GM12878 (cell line): ENCODE results near the gene ATP5PO. TPM values are rescaled to one million over a fixed set of nuclear protein-coding genes. Genes with fewer than 3 reads are reported as not detected.

Experiments
- BRCA1 ChIP-seq: IDR thresholded peaks from 2 replicates; pipeline ENCODE4 v1.6.1; 2011; ENCODE audit warnings: low read depth, low read length, improper control_type of control experiment
- CHD1 ChIP-seq: IDR thresholded peaks from 2 replicates; pipeline ENCODE4 v1.6.1; 2012; ENCODE audit warnings: low read depth, low read length, improper control_type of control experiment
- CHD4 ChIP-seq: fragments of 200-600 bp; sonication (generic); IDR thresholded peaks from 2 replicates; pipeline ENCODE4 v1.6.1; 2016; ENCODE audit warnings: mild to moderate bottlenecking
- EP300 ChIP-seq, 2 experiments: fragments of 150-350 bp in 1 of 2; IDR thresholded peaks; 2 replicates each; pipeline ENCODE4 v1.6.1; 2011 to 2012; ENCODE audit warnings: low read depth in 2 of 2, low read length in 2 of 2, borderline replicate concordance in 1 of 2, improper control_type of control experiment in 1 of 2, inconsistent platforms in 1 of 2; ENCODE audit not compliant: control insufficient read depth in 1 of 2
- ESRRA ChIP-seq: IDR thresholded peaks from 2 replicates; pipeline ENCODE4 v1.6.1; 2012; ENCODE audit warnings: mild to moderate bottlenecking, low read length, improper control_type of control experiment
- EZH2 ChIP-seq: IDR thresholded peaks from 2 replicates; pipeline ENCODE4 v1.6.1; 2012; ENCODE audit warnings: low read depth, mild to moderate bottlenecking, control low read depth, inconsistent platforms, low read length, borderline replicate concordance; ENCODE audit not compliant: control insufficient read depth
- FOS ChIP-seq: IDR thresholded peaks from 3 replicates; pipeline ENCODE4 v1.6.1; 2011; ENCODE audit warnings: borderline replicate concordance; ENCODE audit not compliant: insufficient read length; ENCODE audit errors: extremely low read depth
- FOXM1 ChIP-seq: IDR thresholded peaks from 2 replicates; pipeline ENCODE4 v1.6.1; 2012; ENCODE audit warnings: low read depth, mild to moderate bottlenecking, inconsistent platforms, low read length, moderate library complexity
- HCFC1 ChIP-seq: fragments of 150-350 bp; IDR thresholded peaks from 2 replicates; pipeline ENCODE4 v1.6.1; 2014; ENCODE audit warnings: low read length
- HDAC2 ChIP-seq: fragments of 200-600 bp; sonication (generic); IDR thresholded peaks from 2 replicates; pipeline ENCODE4 v1.6.1; 2017
- IKZF2 ChIP-seq, 2 experiments: fragments of 450-650 bp; IDR thresholded peaks; 2 replicates each; pipeline ENCODE4 v1.6.1; 2017; ENCODE audit warnings: mild to moderate bottlenecking in 2 of 2, moderate library complexity in 2 of 2
- PML ChIP-seq: IDR thresholded peaks from 2 replicates; pipeline ENCODE4 v1.6.1; 2012; ENCODE audit warnings: low read length, inconsistent platforms
- POLR2AphosphoS5 ChIP-seq: IDR thresholded peaks from 2 replicates; pipeline ENCODE4 v1.6.1; 2011; ENCODE audit warnings: mild to moderate bottlenecking, low read length, inconsistent platforms
- SIX5 ChIP-seq: IDR thresholded peaks from 2 replicates; pipeline ENCODE4 v1.6.1; 2011; ENCODE audit warnings: mild to moderate bottlenecking, low read depth, low read length, moderate library complexity; ENCODE audit not compliant: severe bottlenecking
- SMARCA5 ChIP-seq: fragments of 450-650 bp; IDR thresholded peaks from 2 replicates; pipeline ENCODE4 v1.6.1; 2017; ENCODE audit warnings: mild to moderate bottlenecking
- SREBF2 ChIP-seq: IDR thresholded peaks from 2 replicates; pipeline ENCODE4 v1.6.1; 2012; ENCODE audit warnings: mild to moderate bottlenecking, low read length
- TARDBP ChIP-seq: IDR thresholded peaks from 2 replicates; pipeline ENCODE4 v1.6.1; 2016; ENCODE audit warnings: borderline replicate concordance
- TCF7 ChIP-seq: IDR thresholded peaks from 2 replicates; pipeline ENCODE4 v1.6.1; 2014; ENCODE audit warnings: antibody characterized with exemption, borderline replicate concordance
- WRNIP1 ChIP-seq: IDR thresholded peaks from 2 replicates; pipeline ENCODE4 v1.6.1; 2011; ENCODE audit warnings: low read depth, low read length, improper control_type of control experiment, borderline replicate concordance
- ZNF384 ChIP-seq: IDR thresholded peaks from 2 replicates; pipeline ENCODE4 v1.6.1; 2012; ENCODE audit warnings: low read depth, mild to moderate bottlenecking, low read length, improper control_type of control experiment, borderline replicate concordance
- ZNF622 ChIP-seq: fragments of 450-650 bp; IDR thresholded peaks from 2 replicates; pipeline ENCODE4 v1.6.1; 2017; ENCODE audit warnings: mild to moderate bottlenecking, inconsistent platforms
- polyA plus RNA-seq, 11 experiments: library from polyadenylated mRNA; depleted of rRNA in 4 of 11; unstranded in 6 of 11; stranded (reverse) in 5 of 11; fragments of >200 nt; fragmentation: Nextera tagmentation in 4 of 11; fragmentation: Illumina TruSeq in 1 of 11; extraction: Ambion mirVana in 4 of 11; extraction: Trizol in 1 of 11; gene quantifications; 1 replicate in 1 of 11; 2 replicates in 10 of 11; pipeline versions ENCODE4 v1.2.1 to v1.2.3, GENCODE V29; 2011 to 2016; ENCODE audit warnings: inconsistent platforms in 2 of 11, missing spikeins in 2 of 11, low read depth in 1 of 11
- total RNA-seq, 4 experiments: library from RNA; depleted of rRNA in 3 of 4; stranded (reverse); fragments of >200 nt in 3 of 4; fragmentation: Illumina TruSeq in 1 of 4; extraction: Trizol in 1 of 4; gene quantifications; 2 replicates each; pipeline versions ENCODE4 v1.2.1 to v1.2.3, GENCODE V29; 2013 to 2021
- TF ChIP-seq, protein P1 (sequence below): IDR thresholded peaks from 2 replicates; pipeline ENCODE4 v1.6.1; 2011; ENCODE audit warnings: borderline replicate concordance, low read depth, mild to moderate bottlenecking, moderate library complexity, low read length; ENCODE audit not compliant: insufficient read depth, poor library complexity, severe bottlenecking
- TF ChIP-seq, protein P2 (sequence below): fragments of 450-650 bp; IDR thresholded peaks from 2 replicates; pipeline ENCODE4 v1.6.1; 2018; ENCODE audit warnings: mild to moderate bottlenecking, low read depth, moderate library complexity; ENCODE audit not compliant: partially characterized antibody
- TF ChIP-seq, protein P3 (sequence below), 3 experiments: IDR thresholded peaks in 2 of 3; conservative IDR thresholded peaks in 1 of 3; 2 replicates each; pipeline ENCODE4 v1.5.1; 2011; ENCODE audit warnings: low read depth in 3 of 3, low read length in 3 of 3, mild to moderate bottlenecking in 3 of 3, control low read depth in 2 of 3, moderate library complexity in 2 of 3, inconsistent platforms in 1 of 3, mixed read lengths in 1 of 3; ENCODE audit not compliant: control insufficient read depth in 2 of 3, insufficient read depth in 1 of 3; ENCODE audit errors: extremely low read depth in 1 of 3
- TF ChIP-seq, protein P4 (sequence below): IDR thresholded peaks from 2 replicates; pipeline ENCODE4 v1.6.1; 2012; ENCODE audit warnings: low read depth, low read length, improper control_type of control experiment

The ATP5PO gene
- total and polyA plus RNA-seq, 10 of the 15 experiments (the other 5 are each of a cell fraction or from before 2014, with no cell fraction given): 251 to 1,656 (median 470) TPM

DNA sequence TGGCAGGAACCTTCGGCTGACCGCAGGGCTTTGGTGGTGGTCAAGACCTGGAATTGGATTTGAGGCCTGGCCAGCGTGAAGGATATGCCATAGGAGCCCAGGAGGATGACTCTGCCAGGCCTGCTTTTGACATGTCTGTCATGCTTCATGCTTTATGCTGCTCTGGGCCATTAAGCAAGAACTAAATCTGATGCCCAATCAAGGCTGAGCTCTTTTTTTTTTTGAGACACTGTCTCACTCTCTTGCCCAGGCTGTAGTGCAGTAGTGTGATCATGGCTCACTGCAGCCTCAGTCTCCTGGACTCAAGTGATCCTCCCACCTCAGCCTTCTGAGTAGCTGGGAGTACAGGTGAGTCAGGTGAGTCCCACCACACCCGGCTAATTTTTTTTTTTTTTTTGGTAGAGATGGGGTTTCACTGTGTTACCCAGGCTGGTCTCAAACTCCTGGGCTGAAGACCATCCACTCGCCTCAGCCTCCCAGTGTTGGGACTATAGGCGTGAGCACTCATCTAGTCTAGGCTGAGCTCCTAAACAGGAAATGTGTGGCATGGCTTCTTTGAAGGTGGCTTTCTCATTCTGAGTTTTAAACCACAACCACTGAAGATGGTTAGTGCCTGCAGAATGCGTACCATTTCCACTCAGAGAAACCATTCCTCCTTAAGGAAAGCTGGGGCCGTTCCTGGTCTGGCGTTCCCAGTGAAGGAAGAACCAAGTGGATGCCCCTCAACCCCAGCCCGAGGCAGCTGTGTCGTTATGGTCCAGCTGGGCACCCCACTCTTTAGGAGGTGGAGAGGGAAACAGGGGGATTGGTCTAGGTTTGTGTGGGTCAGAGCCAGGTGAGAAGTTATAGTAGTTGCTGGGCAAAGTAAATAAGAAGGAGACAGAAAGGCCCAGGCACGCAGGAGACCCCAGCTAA is 34.2 kb upstream of the ATP5PO start (continued):
- peak; percentile 47; the same call in 1 of the 2 replicates for TF ChIP-seq ZNF384
- no peak for TF ChIP-seq POLR2AphosphoS5
- peak; percentile 96 for TF ChIP-seq TCF7
- TF ChIP-seq SIX5: no peak
- no peak for TF ChIP-seq ZNF622
- TF ChIP-seq, protein P1, sequence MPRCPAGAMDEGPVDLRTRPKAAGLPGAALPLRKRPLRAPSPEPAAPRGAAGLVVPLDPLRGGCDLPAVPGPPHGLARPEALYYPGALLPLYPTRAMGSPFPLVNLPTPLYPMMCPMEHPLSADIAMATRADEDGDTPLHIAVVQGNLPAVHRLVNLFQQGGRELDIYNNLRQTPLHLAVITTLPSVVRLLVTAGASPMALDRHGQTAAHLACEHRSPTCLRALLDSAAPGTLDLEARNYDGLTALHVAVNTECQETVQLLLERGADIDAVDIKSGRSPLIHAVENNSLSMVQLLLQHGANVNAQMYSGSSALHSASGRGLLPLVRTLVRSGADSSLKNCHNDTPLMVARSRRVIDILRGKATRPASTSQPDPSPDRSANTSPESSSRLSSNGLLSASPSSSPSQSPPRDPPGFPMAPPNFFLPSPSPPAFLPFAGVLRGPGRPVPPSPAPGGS: peak; percentile 54
- no peak for TF ChIP-seq HDAC2
- TF ChIP-seq PML: no peak
- no peak for TF ChIP-seq HCFC1
- TF ChIP-seq SMARCA5: no peak
- TF ChIP-seq CHD1: no peak
- TF ChIP-seq CHD4: no peak
- no peak for TF ChIP-seq TARDBP
- TF ChIP-seq, protein P2, sequence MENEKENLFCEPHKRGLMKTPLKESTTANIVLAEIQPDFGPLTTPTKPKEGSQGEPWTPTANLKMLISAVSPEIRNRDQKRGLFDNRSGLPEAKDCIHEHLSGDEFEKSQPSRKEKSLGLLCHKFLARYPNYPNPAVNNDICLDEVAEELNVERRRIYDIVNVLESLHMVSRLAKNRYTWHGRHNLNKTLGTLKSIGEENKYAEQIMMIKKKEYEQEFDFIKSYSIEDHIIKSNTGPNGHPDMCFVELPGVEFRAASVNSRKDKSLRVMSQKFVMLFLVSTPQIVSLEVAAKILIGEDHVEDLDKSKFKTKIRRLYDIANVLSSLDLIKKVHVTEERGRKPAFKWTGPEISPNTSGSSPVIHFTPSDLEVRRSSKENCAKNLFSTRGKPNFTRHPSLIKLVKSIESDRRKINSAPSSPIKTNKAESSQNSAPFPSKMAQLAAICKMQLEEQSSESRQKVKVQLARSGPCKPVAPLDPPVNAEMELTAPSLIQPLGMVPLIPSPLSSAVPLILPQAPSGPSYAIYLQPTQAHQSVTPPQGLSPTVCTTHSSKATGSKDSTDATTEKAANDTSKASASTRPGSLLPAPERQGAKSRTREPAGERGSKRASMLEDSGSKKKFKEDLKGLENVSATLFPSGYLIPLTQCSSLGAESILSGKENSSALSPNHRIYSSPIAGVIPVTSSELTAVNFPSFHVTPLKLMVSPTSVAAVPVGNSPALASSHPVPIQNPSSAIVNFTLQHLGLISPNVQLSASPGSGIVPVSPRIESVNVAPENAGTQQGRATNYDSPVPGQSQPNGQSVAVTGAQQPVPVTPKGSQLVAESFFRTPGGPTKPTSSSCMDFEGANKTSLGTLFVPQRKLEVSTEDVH: no peak
- no peak for TF ChIP-seq ESRRA
- no peak for TF ChIP-seq BRCA1
- TF ChIP-seq FOXM1: peak; percentile 48; the same call in 1 of the 2 replicates
- TF ChIP-seq, protein P3, sequence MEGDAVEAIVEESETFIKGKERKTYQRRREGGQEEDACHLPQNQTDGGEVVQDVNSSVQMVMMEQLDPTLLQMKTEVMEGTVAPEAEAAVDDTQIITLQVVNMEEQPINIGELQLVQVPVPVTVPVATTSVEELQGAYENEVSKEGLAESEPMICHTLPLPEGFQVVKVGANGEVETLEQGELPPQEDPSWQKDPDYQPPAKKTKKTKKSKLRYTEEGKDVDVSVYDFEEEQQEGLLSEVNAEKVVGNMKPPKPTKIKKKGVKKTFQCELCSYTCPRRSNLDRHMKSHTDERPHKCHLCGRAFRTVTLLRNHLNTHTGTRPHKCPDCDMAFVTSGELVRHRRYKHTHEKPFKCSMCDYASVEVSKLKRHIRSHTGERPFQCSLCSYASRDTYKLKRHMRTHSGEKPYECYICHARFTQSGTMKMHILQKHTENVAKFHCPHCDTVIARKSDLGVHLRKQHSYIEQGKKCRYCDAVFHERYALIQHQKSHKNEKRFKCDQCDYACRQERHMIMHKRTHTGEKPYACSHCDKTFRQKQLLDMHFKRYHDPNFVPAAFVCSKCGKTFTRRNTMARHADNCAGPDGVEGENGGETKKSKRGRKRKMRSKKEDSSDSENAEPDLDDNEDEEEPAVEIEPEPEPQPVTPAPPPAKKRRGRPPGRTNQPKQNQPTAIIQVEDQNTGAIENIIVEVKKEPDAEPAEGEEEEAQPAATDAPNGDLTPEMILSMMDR (IDR thresholded peaks at IDR 0.05 in 2 of 3, conservative IDR thresholded peaks at IDR 0.05 in 1 of 3; ENCODE audit: control insufficient read depth in 2 of 3, extremely low read depth in 1 of 3, insufficient read depth in 1 of 3, low read depth in 3 of 3, low read length in 3 of 3): no peak
- TF ChIP-seq FOS: no peak
- no peak for TF ChIP-seq SREBF2
- peak in 1 of 2 experiments; percentile 65; a peak in 1 of 4 replicates for TF ChIP-seq EP300 (IDR thresholded peaks at IDR 0.05; ENCODE audit: borderline replicate concordance in 1 of 2, control insufficient read depth in 1 of 2, low read depth in 2 of 2, low read length in 2 of 2)
- TF ChIP-seq, protein P4, sequence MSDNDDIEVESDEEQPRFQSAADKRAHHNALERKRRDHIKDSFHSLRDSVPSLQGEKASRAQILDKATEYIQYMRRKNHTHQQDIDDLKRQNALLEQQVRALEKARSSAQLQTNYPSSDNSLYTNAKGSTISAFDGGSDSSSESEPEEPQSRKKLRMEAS: no peak
- TF ChIP-seq WRNIP1: no peak
- TF ChIP-seq EZH2: no peak
- TF ChIP-seq IKZF2 (IDR thresholded peaks at IDR 0.05): peak; percentile 94 to 95
